ENCODE data around the gene IPO11. TPM values are rescaled to one million over a fixed set of nuclear protein-coding genes. Genes with fewer than 3 reads are reported as not detected.

The IPO11 gene
- total and polyA plus RNA-seq, 2 of the 4 experiments (the other 2 are of a cell fraction), result 12.6 to 40.0 TPM

DNA sequence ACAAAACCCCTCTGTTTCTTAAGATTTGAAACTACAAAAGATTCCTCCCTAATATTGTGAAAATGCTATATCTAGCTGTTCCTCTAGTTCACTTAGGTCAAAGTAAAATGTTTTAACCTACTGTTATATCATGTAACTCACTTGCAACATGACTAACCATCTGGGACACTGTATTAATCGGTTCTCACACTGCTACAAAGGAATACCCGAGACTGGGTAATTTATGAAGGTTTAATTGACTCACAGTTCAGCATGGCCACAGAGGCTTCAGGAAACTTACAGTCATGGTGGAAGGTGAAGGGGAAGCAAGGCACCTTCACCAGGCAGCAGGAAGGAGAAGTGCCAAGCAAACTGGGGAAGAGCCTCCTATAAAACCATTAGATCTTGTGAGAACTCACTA, 43.5 kb upstream of the IPO11 start:
- Histone ChIP-seq H3K4me3 (ENCODE audit: insufficient read depth, low read depth, low read length) (no peak overlapping the region), H3K27me3 (ENCODE audit: control insufficient read depth, insufficient read depth, low read length) (no peaks in the 10 kb centered on the region), H4K8ac (ENCODE audit: low read depth in 2 of 2, low read length in 2 of 2) (no peak overlapping the region), H4K20me1 (ENCODE audit: insufficient read depth, low read length) (no peaks in the 10 kb centered on the region), H2AK5ac (ENCODE audit: low read depth, low read length) (no peak overlapping the region), H3K9ac (ENCODE audit: low read depth, low read length) (no peak overlapping the region), H3K9me1 (ENCODE audit: insufficient read depth, low read length) (no peaks in the 10 kb centered on the region), H3K4ac (ENCODE audit: low read depth, low read length) (no peak overlapping the region), H3K23ac (ENCODE audit: low read depth, low read length) (no peak overlapping the region), H3K4me2 (ENCODE audit: low read depth, low read length) (no peak overlapping the region), H4K5ac (ENCODE audit: low read depth, low read length) (no peak overlapping the region), H3K56ac (ENCODE audit: extremely low read depth, insufficient read depth, low read length) (no peak overlapping the region), H2BK20ac (ENCODE audit: low read depth, low read length) (no peak overlapping the region), H3K27ac (ENCODE audit: insufficient read depth, low read length) (no peak overlapping the region), H3K79me1 (ENCODE audit: low read depth in 1 of 2, low read length in 2 of 2) (no peaks in the 10 kb centered on the region; a peak in 1 of 4 replicates), H3K18ac (ENCODE audit: low read depth, low read length) (no peak overlapping the region), H3K4me1 (ENCODE audit: control insufficient read depth, insufficient read depth, low read length) (no peaks in the 10 kb centered on the region), H3K14ac (replicated peaks; ENCODE audit: low read depth, low read length) (no peak overlapping the region), H2AFZ (replicated peaks; ENCODE audit: low read length, poor library complexity) (no peak overlapping the region), H2AK9ac (replicated peaks; ENCODE audit: low read depth, low read length, poor library complexity) (no peak overlapping the region), H2BK15ac (ENCODE audit: low read depth, low read length) (no peak overlapping the region), H2BK120ac (ENCODE audit: low read depth, low read length) (no peak overlapping the region), H3K9me3 (ENCODE audit: control insufficient read depth, insufficient read depth, low read length) (no peaks in the 10 kb centered on the region), H4K91ac (ENCODE audit: insufficient read depth, low read depth, low read length) (no peak overlapping the region), H3K36me3 (ENCODE audit: control insufficient read depth, insufficient read depth, low read length) (peaks cover 17% of the 10 kb centered on the region), H2BK5ac (ENCODE audit: low read depth, low read length, poor library complexity, severe bottlenecking) (no peak overlapping the region)
- no CpG with 5 or more reads among the region's 2 CpGs for WGBS, 2 experiments (ENCODE audit: extremely low coverage in 2 of 2, insufficient read length in 1 of 2)
- TF ChIP-seq FOS (IDR thresholded peaks at IDR 0.05; ENCODE audit: low read depth, low read length), result no peak
- no peak for TF ChIP-seq SMC3 (IDR thresholded peaks at IDR 0.05; ENCODE audit: low read depth, low read length)
- no peak for TF ChIP-seq MAZ (IDR thresholded peaks at IDR 0.05; ENCODE audit: borderline replicate concordance, low read depth, low read length)
- TF ChIP-seq RFX5 (IDR thresholded peaks at IDR 0.05; ENCODE audit: low read depth, low read length), result no peak
- no peak for TF ChIP-seq NFE2L2 (IDR thresholded peaks at IDR 0.05; ENCODE audit: low read depth, low read length)
- no peak for TF ChIP-seq RAD21 (IDR thresholded peaks at IDR 0.05; ENCODE audit: low read length)
- no peak for TF ChIP-seq MAFK (IDR thresholded peaks at IDR 0.05; ENCODE audit: low read depth, low read length)
- TF ChIP-seq, protein P1, sequence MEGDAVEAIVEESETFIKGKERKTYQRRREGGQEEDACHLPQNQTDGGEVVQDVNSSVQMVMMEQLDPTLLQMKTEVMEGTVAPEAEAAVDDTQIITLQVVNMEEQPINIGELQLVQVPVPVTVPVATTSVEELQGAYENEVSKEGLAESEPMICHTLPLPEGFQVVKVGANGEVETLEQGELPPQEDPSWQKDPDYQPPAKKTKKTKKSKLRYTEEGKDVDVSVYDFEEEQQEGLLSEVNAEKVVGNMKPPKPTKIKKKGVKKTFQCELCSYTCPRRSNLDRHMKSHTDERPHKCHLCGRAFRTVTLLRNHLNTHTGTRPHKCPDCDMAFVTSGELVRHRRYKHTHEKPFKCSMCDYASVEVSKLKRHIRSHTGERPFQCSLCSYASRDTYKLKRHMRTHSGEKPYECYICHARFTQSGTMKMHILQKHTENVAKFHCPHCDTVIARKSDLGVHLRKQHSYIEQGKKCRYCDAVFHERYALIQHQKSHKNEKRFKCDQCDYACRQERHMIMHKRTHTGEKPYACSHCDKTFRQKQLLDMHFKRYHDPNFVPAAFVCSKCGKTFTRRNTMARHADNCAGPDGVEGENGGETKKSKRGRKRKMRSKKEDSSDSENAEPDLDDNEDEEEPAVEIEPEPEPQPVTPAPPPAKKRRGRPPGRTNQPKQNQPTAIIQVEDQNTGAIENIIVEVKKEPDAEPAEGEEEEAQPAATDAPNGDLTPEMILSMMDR (conservative IDR thresholded peaks at IDR 0.05; ENCODE audit: low read depth, low read length), result no peak
- TF ChIP-seq RCOR1 (IDR thresholded peaks at IDR 0.05; ENCODE audit: insufficient replicate concordance, low read length), result no peak
- no peak for TF ChIP-seq CEBPB (IDR thresholded peaks at IDR 0.05; ENCODE audit: low read depth, low read length)
- TF ChIP-seq POLR2A (IDR thresholded peaks at IDR 0.05; ENCODE audit: low read depth, low read length), result no peak
- TF ChIP-seq, protein P2, sequence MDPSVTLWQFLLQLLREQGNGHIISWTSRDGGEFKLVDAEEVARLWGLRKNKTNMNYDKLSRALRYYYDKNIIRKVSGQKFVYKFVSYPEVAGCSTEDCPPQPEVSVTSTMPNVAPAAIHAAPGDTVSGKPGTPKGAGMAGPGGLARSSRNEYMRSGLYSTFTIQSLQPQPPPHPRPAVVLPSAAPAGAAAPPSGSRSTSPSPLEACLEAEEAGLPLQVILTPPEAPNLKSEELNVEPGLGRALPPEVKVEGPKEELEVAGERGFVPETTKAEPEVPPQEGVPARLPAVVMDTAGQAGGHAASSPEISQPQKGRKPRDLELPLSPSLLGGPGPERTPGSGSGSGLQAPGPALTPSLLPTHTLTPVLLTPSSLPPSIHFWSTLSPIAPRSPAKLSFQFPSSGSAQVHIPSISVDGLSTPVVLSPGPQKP (IDR thresholded peaks at IDR 0.05; ENCODE audit: borderline replicate concordance, low read depth, low read length), result no peak
- no peak for TF ChIP-seq MXI1 (IDR thresholded peaks at IDR 0.05; ENCODE audit: borderline replicate concordance, low read depth, low read length)
- TF ChIP-seq, protein P3, sequence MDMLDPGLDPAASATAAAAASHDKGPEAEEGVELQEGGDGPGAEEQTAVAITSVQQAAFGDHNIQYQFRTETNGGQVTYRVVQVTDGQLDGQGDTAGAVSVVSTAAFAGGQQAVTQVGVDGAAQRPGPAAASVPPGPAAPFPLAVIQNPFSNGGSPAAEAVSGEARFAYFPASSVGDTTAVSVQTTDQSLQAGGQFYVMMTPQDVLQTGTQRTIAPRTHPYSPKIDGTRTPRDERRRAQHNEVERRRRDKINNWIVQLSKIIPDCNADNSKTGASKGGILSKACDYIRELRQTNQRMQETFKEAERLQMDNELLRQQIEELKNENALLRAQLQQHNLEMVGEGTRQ (IDR thresholded peaks at IDR 0.05; ENCODE audit: low read depth, low read length), result no peak
- TF ChIP-seq CHD1 (IDR thresholded peaks at IDR 0.05; ENCODE audit: low read depth, low read length), result no peak
- ATAC-seq (ENCODE audit: low read depth) (no peak), DNase-seq (no peak)
- intact Hi-C loops (cut with micrococcal nuclease), result no loop called here
- POLR2A ChIA-PET (ENCODE audit: unreplicated experiment), result no interaction called here
- CTCF ChIA-PET, result no interaction called here
- in situ Hi-C loops (cut with MboI; ENCODE audit: low sequenced_read_pairs), result no loop called here
- no TSS peak for BruUV-seq (replicated peaks)
- dilution Hi-C loops (cut with HindIII; ENCODE audit: low sequenced_read_pairs, unreplicated experiment), result no loop called here

All from IMR-90 (cell line).